NCI-H748 (cell line): Measurements from ENCODE around the gene CCNB1IP1.
A peak's percentile ranks its signal among the peaks of the same experiment; 100 is the strongest.
"Not testable (repeated sequence)": the region's sequence is repeated elsewhere in the genome, so short reads cannot be mapped to it uniquely, and the experiment has no call there.

Experiments
- DNase-seq: peaks from one replicate; lab custom pipeline; 2025; ENCODE audit not compliant: unreplicated experiment; lab: John Stamatoyannopoulos, UW

CCNB1IP1 gene

DNA sequence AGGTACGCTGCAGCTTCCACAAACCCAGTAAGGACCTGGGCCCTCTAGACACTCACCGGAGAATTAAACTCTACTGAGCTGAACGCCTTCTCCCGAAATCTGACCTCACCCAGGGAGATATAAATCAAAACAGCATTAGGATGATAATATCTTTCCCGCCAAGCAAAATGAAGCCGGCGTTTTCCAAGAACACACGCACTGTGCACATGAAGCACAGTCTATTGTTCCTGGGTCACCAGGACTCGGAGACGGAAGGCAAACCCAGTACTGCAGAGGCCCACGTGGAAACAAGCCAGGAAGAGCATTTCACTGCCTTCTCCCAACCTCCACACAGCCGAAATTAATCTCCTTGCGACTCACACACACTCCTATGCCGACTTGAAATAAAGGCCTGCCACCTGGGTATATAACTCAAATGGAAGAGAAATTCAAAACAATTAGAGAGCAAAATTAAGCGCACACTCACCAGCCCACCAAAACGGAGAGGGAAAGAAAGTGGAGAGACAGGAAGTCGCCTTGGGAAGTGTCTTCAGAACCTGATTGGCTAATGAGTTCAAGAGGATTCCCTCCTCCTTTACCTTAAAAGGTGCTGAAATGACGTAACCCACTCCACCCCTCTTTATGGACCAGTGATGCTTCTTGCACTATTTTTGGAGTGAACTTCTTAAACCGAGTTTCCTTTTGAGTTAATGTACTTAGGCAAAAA lies at the start of gene CCNB1IP1:
Gene CCNB1IP1 (minus strand): TSS at position 492 of the 706 bp plus-strand sequence. CDS start 16,756 bp downstream, outside the sequence.
- DNase-seq, result peak; percentile 93

DNA sequence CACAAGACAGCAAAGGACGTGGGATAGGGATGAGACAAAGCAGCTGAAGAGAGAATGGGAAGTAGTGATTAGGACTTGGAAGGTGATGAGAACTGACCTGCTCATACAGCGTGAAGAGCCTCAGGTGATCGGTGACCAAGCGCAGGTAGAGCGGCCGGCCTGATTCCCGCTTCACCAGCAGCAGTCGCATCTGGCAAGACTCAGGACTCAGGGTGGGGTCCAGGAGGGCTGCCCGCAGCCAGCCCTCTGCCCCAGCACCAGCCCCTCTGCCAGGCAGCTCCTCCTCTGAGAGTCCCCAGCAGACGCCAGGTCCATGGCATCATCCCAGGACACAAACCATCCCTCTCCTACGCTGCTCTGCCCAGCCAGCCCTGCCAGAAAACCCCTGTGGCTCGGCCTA lies 49.4 kb upstream of the CCNB1IP1 start:
- DNase-seq, result no peak

DNA sequence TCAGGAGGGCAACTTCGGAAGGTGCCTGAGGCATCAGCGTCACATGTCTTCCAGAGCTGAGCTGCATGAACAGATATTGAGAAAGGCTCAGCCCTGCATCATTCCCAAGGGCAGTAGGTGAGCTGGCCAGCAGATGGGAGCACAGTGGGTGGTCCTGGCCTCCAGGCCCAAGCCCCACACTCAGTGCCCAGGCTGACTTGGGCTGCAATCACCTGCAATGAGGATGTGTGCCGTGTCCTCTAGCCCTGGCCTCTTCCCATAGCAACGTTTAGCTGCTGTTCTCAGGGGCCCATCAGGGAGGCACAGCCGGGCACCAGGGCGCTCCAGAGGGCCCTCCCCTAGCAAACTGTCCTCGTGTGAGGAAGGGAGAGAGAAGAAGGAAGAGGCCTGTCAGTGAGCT lies 48.3 kb upstream of the CCNB1IP1 start:
- no peak for DNase-seq

DNA sequence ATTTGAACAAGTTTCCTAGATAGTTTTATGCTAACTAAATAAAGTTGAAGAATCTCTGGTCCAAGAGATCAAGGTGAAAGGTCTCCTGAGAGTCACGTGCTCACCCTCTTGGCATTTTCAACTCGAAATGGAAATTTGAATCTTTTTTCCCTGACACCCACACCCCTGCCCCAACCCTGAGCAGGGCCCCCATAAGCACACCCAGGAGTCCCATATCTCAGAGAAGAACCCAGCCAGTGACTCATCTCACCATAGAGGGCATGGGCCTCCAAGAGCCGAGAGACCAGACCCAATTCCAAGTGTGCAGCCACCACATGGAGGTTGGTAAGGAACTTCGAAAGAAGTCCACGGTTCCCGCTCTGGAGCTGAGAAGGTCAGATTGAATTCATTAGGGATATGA lies 47.6 kb upstream of the CCNB1IP1 start:
- no peak for DNase-seq

- no peak for DNase-seq
Measured at GRCh38 chr14:20379743-20380142, 46.7 kb upstream of the CCNB1IP1 start.

DNA sequence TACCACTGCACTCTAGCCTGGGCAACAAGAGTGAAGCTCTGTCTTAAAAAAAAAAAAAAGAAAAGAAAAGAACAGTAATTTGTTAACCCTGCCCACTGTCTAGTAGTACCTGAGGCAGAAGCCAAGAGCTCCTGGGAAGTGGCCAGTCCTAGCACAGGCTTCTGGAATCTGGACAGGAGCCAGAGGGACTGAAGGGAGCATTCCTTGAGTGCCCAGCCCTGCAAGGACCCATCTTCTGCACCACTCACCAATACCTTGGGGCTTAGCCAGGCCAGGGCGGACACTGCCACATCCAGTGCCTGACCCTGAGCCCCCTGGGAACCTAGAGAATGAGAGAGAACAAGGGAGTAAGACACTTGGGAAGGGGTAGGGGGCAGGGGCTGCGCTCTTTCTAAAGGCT lies 44.1 kb upstream of the CCNB1IP1 start:
- no peak for DNase-seq

- no peak for DNase-seq
Measured at GRCh38 chr14:20376071-20376588, 43.1 kb upstream of the CCNB1IP1 start.

DNA sequence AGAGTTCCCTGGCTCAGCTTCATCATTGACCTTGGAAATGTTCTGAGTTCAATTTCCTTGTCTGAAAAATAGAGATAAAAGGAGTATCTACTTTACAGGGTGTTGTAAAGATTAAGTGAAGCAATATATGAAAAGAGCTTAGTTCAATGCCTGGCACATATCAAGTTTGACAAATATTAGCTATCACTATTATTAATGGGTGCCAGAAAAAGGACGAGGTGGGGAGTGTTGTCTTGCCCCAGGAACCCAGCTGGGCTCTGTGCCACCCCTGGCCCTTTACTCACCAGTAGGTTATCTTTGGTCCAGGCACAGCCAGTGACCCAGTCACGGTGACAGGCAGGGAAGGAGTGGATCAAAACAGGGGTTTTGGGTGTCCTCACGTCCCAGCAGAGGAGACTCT lies 42.4 kb upstream of the CCNB1IP1 start:
- no peak for DNase-seq

DNA sequence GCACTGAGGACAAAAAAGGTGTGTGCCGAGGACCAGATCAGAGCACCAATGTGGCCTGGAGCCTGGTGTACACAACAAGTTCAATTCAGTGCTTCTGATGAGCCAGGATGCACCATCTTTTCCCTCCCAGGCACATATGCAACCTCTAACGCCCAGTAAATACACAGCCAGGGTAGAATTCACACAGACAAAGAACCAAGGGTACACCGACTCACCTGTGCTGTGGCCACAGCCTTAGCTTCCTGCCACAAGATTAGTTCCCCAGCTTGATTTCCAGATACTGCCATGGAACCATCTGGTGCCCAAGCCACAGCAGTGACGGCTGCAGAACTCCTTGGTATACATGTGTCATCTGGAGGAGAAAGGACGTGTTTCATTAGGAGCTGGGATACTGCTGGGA lies 39.7 kb upstream of the CCNB1IP1 start:
- no peak for DNase-seq

DNA sequence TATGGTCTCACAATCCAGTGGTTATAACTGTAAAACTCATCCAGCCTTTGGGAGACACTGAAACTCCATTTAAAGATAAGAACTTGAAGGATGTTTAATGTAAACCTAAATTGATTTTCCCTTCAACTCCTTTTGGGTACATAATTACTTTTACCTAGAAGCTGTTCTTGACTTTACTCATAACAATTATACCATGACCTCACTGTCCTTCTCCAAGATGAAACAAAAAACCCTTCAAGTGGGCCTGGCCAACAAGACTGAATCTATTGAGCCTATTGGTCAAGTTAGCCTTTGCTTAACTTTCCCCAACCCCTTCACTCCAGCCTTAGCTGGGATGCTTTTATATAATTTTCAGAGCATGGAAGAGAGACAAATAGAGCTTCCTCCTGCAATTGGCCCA lies 32.8 kb upstream of the CCNB1IP1 start:
- DNase-seq, result no peak

DNA sequence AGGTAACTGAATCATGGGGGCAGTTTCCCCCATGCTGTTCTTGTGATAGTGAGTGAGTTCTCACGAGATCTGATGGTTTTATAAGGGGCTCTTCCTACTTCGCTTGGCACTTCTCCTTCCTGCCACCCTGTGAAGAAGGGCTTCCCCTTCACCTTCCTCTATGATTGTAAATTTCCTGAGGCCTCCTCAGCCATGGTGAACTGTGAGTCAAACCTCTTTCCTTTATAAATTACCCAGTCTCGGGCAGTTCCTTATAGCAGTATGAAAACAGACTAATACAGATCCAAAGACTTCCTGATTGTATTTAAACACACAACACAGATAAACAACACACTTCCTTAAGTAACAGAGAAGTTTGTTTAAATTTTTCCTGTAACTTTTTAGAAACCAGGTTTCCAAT lies 25.4 kb upstream of the CCNB1IP1 start:
- DNase-seq, result not testable (repeated sequence)

DNA sequence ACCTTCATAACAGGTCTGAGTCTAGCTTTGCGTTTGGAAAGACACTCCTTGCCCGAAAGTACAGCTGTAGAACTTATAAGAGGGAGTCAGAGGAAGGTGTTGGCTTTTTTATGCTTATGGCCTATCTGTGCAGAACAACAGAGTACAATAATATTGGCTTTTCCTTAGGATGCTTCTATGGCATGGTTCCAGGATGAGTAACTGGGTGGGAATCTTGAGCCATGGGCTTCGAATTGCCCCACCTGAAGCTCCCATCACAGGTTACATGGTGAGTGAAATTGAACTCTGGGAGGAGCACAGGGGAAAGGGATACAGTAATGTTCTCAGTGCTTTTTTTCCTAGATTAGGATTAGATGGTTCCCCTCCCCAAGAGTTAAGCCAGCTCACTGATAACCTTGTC lies 23.3 kb upstream of the CCNB1IP1 start:
- no peak for DNase-seq

DNA sequence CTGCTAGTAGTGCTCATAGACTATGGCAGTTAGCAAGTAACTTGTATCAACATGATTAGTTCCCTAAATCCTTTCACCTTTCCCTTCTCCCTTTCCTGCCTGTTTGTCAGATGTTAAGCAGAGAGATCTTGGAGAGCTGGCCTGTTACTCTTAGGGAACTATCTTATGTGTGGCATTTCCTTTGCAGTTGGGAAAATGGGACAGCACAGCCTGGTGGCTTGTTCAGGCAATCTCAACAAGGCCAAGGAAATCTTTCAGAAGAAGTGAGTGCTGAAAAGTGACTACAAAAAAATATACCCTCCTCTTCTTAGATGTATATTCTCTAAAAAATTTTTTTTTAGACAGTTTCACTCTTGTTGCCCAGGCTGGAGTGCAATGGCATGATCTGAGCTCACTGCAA lies 17.8 kb upstream of the CCNB1IP1 start:
- no peak for DNase-seq

DNA sequence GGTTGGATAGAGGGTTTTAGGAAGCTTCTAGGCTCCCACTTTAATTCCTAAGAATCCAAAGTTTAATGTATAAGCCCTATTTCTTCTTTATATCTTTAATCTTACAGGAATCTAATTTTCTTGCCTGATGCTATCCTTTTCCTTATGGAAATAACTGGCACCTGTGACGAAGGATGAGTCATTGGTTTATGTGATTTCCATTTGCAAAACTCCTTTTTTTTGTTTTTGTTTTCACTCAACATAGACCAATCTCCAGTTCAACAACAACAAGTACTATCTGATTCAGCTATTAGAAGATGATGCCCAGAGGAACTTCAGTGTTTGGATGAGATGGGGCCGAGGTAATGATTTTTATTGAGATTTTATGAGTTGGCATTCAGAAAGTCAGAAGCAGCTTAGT lies 17.2 kb upstream of the CCNB1IP1 start:
- DNase-seq, result no peak

DNA sequence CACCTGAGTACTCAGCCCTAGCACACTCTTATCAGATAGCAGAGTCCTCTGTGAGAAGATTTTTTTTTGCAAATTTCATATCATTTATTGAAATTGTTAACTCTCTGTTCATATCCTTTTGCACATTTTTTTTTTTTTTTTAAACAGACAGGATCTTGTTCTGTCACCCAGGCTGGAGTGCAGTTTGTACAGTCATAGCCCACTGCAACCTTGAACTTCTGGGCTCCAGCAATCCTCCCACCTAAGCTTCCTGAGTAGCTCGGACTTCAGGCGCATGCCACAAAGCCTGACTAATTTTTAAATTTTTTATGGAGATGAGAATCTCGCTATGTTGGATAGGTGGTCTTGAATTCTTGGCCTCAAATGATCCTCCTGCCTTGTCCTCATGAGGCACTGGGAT lies 14.7 kb upstream of the CCNB1IP1 start:
- DNase-seq, result no peak

GRCh38 chr14:20346713-20347112 lies 13.6 kb upstream of the CCNB1IP1 start:
- DNase-seq, result no peak

DNA sequence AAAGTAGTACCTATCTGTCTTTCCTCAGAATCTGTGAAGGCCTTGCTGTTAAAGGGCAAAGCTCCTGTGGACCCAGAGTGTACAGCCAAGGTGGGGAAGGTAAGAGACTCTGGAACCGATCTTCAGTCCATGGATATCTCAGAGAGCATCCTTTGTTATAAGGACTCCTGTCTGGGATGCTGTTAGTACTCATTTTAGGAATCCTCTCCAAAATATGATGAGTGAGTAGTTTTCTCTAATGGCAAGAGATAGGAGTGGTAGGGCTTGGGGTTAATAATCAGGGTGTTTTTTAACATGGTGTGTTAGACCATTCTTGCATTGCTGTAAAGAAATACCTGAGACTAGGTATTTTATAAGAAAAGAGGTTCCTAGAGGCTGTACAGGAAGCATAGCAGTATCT lies 12.3 kb upstream of the CCNB1IP1 start:
- DNase-seq, result no peak

- DNase-seq, result peak; percentile 46
Measured at GRCh38 chr14:20343862-20344220, 10.8 kb upstream of the CCNB1IP1 start.

- DNase-seq, result peak; percentile 100
Measured at GRCh38 chr14:20343092-20343861, 10.2 kb upstream of the CCNB1IP1 start, which contains the start of gene PARP2. PARP2 (plus strand) TSS chr14:20343635; CDS start chr14:20343642, 7 bp downstream.

- DNase-seq, result no peak
Measured at GRCh38 chr14:20341646-20342045, 8.6 kb upstream of the CCNB1IP1 start.

GRCh38 chr14:20341032-20341431 lies 8.0 kb upstream of the CCNB1IP1 start:
- not testable (repeated sequence) for DNase-seq

GRCh38 chr14:20334017-20334416 lies 938 bp upstream of the CCNB1IP1 start:
- DNase-seq, result no peak
